ENCODE data around the gene OXCT2.
"Not testable (repeated sequence)": the region's sequence is repeated elsewhere in the genome, so short reads cannot be mapped to it uniquely, and the experiment has no call there.

OXCT2 gene

GRCh38 chr1:39789571-39790110 is 18.5 kb upstream of the OXCT2 start:
- peak overlapping the region; percentile 77 for H3K27ac ChIP-seq
- TF ChIP-seq CTCF (conservative IDR thresholded peaks at IDR 0.05) = no peak

GRCh38 chr1:39788758-39789570 is 17.8 kb upstream of the OXCT2 start, which contains the start of gene BMP8B:
TSS of gene BMP8B (minus strand) at chr1:39788865. CDS start at chr1:39788485, 380 bp downstream.
- H3K27ac ChIP-seq = peak within 1 kb of the TSS; percentile 77
- TF ChIP-seq CTCF (conservative IDR thresholded peaks at IDR 0.05) = no peak

- no peak for TF ChIP-seq CTCF (conservative IDR thresholded peaks at IDR 0.05)
- H3K27ac ChIP-seq = peak overlapping the region; percentile 77
Observed at GRCh38 chr1:39788426-39788757, 17.2 kb upstream of the OXCT2 start.

GRCh38 chr1:39787964-39788363 is 16.8 kb upstream of the OXCT2 start:
- H3K27ac ChIP-seq = peak overlapping the region; percentile 77; the same call in 1 of the 2 replicates

GRCh38 chr1:39787468-39787867 is 16.3 kb upstream of the OXCT2 start:
- no peak overlapping the region for H3K27ac ChIP-seq
- no peak for TF ChIP-seq CTCF (conservative IDR thresholded peaks at IDR 0.05)

GRCh38 chr1:39787108-39787375 is 15.9 kb upstream of the OXCT2 start:
- not testable (repeated sequence) for H3K27ac ChIP-seq

- H3K27ac ChIP-seq = not testable (repeated sequence)
Observed at GRCh38 chr1:39786303-39787107, 15.4 kb upstream of the OXCT2 start.

GRCh38 chr1:39782685-39783084 is 11.5 kb upstream of the OXCT2 start:
- not testable (repeated sequence) for H3K27ac ChIP-seq

GRCh38 chr1:39782103-39782502 is 11.0 kb upstream of the OXCT2 start:
- H3K27ac ChIP-seq = no peak overlapping the region
- TF ChIP-seq CTCF (conservative IDR thresholded peaks at IDR 0.05) = no peak
